IMR-90 (cell line): ENCODE results near the gene C6orf15. TPM values are rescaled to one million over a fixed set of nuclear protein-coding genes. Genes with fewer than 3 reads are reported as not detected.

Experiments
- ATAC-seq: fragments of 200-7000 bp; cut with Tn5 transposase; 2 replicates; pipeline ENCODE4 v1.9.1; 2020; ENCODE audit warnings: low read depth, mild to moderate bottlenecking, moderate library complexity
- BruUV-seq: library from RNA; stranded (reverse); fragments of 400-500 nt; replicated peaks from 2 replicates; lab custom pipeline; 2021; lab: Mats Ljungman, UMichigan
- CTCF ChIA-PET: fragments of 300-600 bp; formaldehyde crosslinking; extraction: SDS; loops from one replicate; lab custom pipeline; 2021; ENCODE audit warnings: antibody characterized with exemption; lab: Yijun Ruan, JAX
- POLR2A ChIA-PET: fragments of 300-600 bp; sonication (Branson Sonifier 250); formaldehyde crosslinking; loops from one replicate; lab custom pipeline; 2022; ENCODE audit warnings: antibody characterized with exemption; ENCODE audit not compliant: unreplicated experiment; lab: Charles Lee
- DNase-seq: peaks from one replicate; pipeline ENCODE4 v3.0.0; 2013
- H2AFZ ChIP-seq: replicated peaks from 2 replicates; pipeline ENCODE3; 2013; ENCODE audit warnings: low read length, mild to moderate bottlenecking; ENCODE audit not compliant: poor library complexity
- H2AK5ac ChIP-seq: 2 replicates; pipeline ENCODE4 v1.6.1; 2013; ENCODE audit warnings: low read depth, low read length, inconsistent platforms
- H2AK9ac ChIP-seq: replicated peaks from 2 replicates; pipeline ENCODE3; 2013; ENCODE audit warnings: mild to moderate bottlenecking, low read depth, low read length, moderate library complexity; ENCODE audit not compliant: poor library complexity
- H2BK120ac ChIP-seq: 2 replicates; pipeline ENCODE4 v1.6.1; 2013; ENCODE audit warnings: low read depth, low read length, inconsistent platforms
- H2BK15ac ChIP-seq: 3 replicates; pipeline ENCODE4 v1.6.1; 2013; ENCODE audit warnings: low read depth, low read length, inconsistent platforms
- H2BK20ac ChIP-seq: 2 replicates; pipeline ENCODE4 v1.6.1; 2013; ENCODE audit warnings: low read depth, mild to moderate bottlenecking, inconsistent platforms, low read length, moderate library complexity
- H2BK5ac ChIP-seq: 2 replicates; pipeline ENCODE4 v1.6.1; 2013; ENCODE audit warnings: mild to moderate bottlenecking, low read depth, low read length, inconsistent platforms; ENCODE audit not compliant: poor library complexity, severe bottlenecking
- H3K14ac ChIP-seq: replicated peaks from 2 replicates; pipeline ENCODE4 v1.6.1; 2013; ENCODE audit warnings: low read depth, low read length, inconsistent platforms
- H3K18ac ChIP-seq: 2 replicates; pipeline ENCODE4 v1.6.1; 2013; ENCODE audit warnings: low read depth, low read length, control low read depth
- H3K23ac ChIP-seq: 2 replicates; pipeline ENCODE4 v1.6.1; 2013; ENCODE audit warnings: low read depth, low read length, inconsistent platforms
- H3K27ac ChIP-seq: 2 replicates; pipeline ENCODE4 v1.5.1; 2013; ENCODE audit warnings: mild to moderate bottlenecking, control low read depth, low read length; ENCODE audit not compliant: insufficient read depth
- H3K27me3 ChIP-seq: 2 replicates; pipeline ENCODE4 v1.6.1; 2013; ENCODE audit warnings: low read length; ENCODE audit not compliant: control insufficient read depth, insufficient read depth
- H3K36me3 ChIP-seq: 2 replicates; pipeline ENCODE4 v1.6.1; 2013; ENCODE audit warnings: low read length, mixed read lengths; ENCODE audit not compliant: control insufficient read depth, insufficient read depth
- H3K4ac ChIP-seq: 2 replicates; pipeline ENCODE4 v1.6.1; 2013; ENCODE audit warnings: low read depth, low read length, inconsistent platforms
- H3K4me1 ChIP-seq: 2 replicates; pipeline ENCODE4 v1.6.1; 2013; ENCODE audit warnings: low read length, mixed read lengths; ENCODE audit not compliant: control insufficient read depth, insufficient read depth
- H3K4me2 ChIP-seq: 2 replicates; pipeline ENCODE4 v1.6.1; 2013; ENCODE audit warnings: low read depth, mild to moderate bottlenecking, control low read depth, low read length, moderate library complexity
- H3K4me3 ChIP-seq: 2 replicates; pipeline ENCODE4 v1.5.1; 2013; ENCODE audit warnings: low read depth, mild to moderate bottlenecking, control low read depth, low read length, moderate library complexity; ENCODE audit not compliant: insufficient read depth
- H3K56ac ChIP-seq: 2 replicates; pipeline ENCODE4 v1.6.1; 2013; ENCODE audit warnings: low read length, inconsistent platforms; ENCODE audit not compliant: insufficient read depth; ENCODE audit errors: extremely low read depth
- H3K79me1 ChIP-seq, 2 experiments: 2 replicates each; pipeline ENCODE4 v1.6.1; 2013; ENCODE audit warnings: low read length in 2 of 2, inconsistent platforms in 1 of 2, low read depth in 1 of 2
- H3K9ac ChIP-seq: 2 replicates; pipeline ENCODE4 v1.6.1; 2013; ENCODE audit warnings: low read depth, low read length, control low read depth
- H3K9me1 ChIP-seq: 2 replicates; pipeline ENCODE4 v1.6.1; 2013; ENCODE audit warnings: low read length, inconsistent platforms; ENCODE audit not compliant: insufficient read depth
- H3K9me3 ChIP-seq: 2 replicates; pipeline ENCODE4 v1.6.1; 2013; ENCODE audit warnings: low read length; ENCODE audit not compliant: control insufficient read depth, insufficient read depth
- H4K20me1 ChIP-seq: 2 replicates; pipeline ENCODE4 v1.6.1; 2013; ENCODE audit warnings: low read length, inconsistent platforms; ENCODE audit not compliant: insufficient read depth
- H4K5ac ChIP-seq: 2 replicates; pipeline ENCODE4 v1.6.1; 2013; ENCODE audit warnings: mild to moderate bottlenecking, low read depth, low read length, control low read depth
- H4K8ac ChIP-seq, 2 experiments: 2 replicates each; pipeline ENCODE4 v1.6.1; 2013; ENCODE audit warnings: low read depth in 2 of 2, low read length in 2 of 2, control low read depth in 1 of 2, inconsistent platforms in 1 of 2
- H4K91ac ChIP-seq: 2 replicates; pipeline ENCODE4 v1.6.1; 2013; ENCODE audit warnings: low read depth, low read length, inconsistent platforms; ENCODE audit not compliant: insufficient read depth
- CEBPB ChIP-seq: IDR thresholded peaks from 2 replicates; pipeline ENCODE4 v1.6.1; 2012; ENCODE audit warnings: low read depth, low read length, improper control_type of control experiment
- CHD1 ChIP-seq: IDR thresholded peaks from 2 replicates; pipeline ENCODE4 v1.6.1; 2012; ENCODE audit warnings: low read depth, low read length, improper control_type of control experiment
- CTCF ChIP-seq: conservative IDR thresholded peaks from 2 replicates; pipeline ENCODE4 v1.5.1; 2012; ENCODE audit warnings: mild to moderate bottlenecking, low read depth, low read length, improper control_type of control experiment
- ELK1 ChIP-seq: fragments of 150-350 bp; IDR thresholded peaks from 2 replicates; pipeline ENCODE4 v1.6.1; 2016; ENCODE audit warnings: low read depth, mild to moderate bottlenecking, low read length, moderate library complexity, borderline replicate concordance
- NFE2L2 ChIP-seq: fragments of 150-350 bp; IDR thresholded peaks from 2 replicates; pipeline ENCODE4 v1.6.1; 2016; ENCODE audit warnings: low read depth, mild to moderate bottlenecking, low read length
- POLR2A ChIP-seq: IDR thresholded peaks from 2 replicates; pipeline ENCODE4 v1.6.1; 2012; ENCODE audit warnings: mild to moderate bottlenecking, low read depth, low read length
- RCOR1 ChIP-seq: IDR thresholded peaks from 2 replicates; pipeline ENCODE4 v1.6.1; 2012; ENCODE audit warnings: mild to moderate bottlenecking, low read length, improper control_type of control experiment; ENCODE audit not compliant: insufficient replicate concordance
- RFX5 ChIP-seq: IDR thresholded peaks from 2 replicates; pipeline ENCODE4 v1.8.0; 2012; ENCODE audit warnings: low read depth, mild to moderate bottlenecking, low read length, moderate library complexity
- SMC3 ChIP-seq: fragments of 150-350 bp; IDR thresholded peaks from 2 replicates; pipeline ENCODE4 v1.6.1; 2016; ENCODE audit warnings: low read depth, mild to moderate bottlenecking, antibody characterized with exemption, low read length, moderate library complexity
- USF2 ChIP-seq: fragments of 150-350 bp; IDR thresholded peaks from 2 replicates; pipeline ENCODE4 v1.6.1; 2017; ENCODE audit warnings: mild to moderate bottlenecking, antibody characterized with exemption, low read length, low read depth
- WGBS, 2 experiments: methylation state at CpG; one replicate each; pipeline versions ENCODE4 v1.1.5 to v1.1.7; 2013; ENCODE audit warnings: missing lambda C conversion rate in 2 of 2; ENCODE audit not compliant: insufficient read length in 1 of 2; ENCODE audit errors: extremely low coverage in 2 of 2; 5-methylcytosine and 5-hydroxymethylcytosine counted together
- dilution Hi-C: fragments of 300-500 bp; cut with HindIII; formaldehyde crosslinking; loops from one replicate; pipeline ENCODE4 v1.14.3; 2018; ENCODE audit warnings: low sequenced_read_pairs; ENCODE audit not compliant: unreplicated experiment
- in situ Hi-C: fragments of 300-500 bp; cut with MboI; formaldehyde crosslinking; loops from 3 replicates; pipeline ENCODE4 v1.14.3; 2019; ENCODE audit warnings: low sequenced_read_pairs, inconsistent platforms, mixed read lengths
- intact Hi-C: fragments of 100-400 bp; cut with micrococcal nuclease; formaldehyde crosslinking; loops from 2 replicates; pipeline ENCODE4 v1.10.0; 2022
- polyA plus RNA-seq, 3 experiments: library from polyadenylated mRNA; depleted of rRNA; stranded (reverse); fragments of >200 nt; gene quantifications; 2 replicates each; pipeline ENCODE4 v1.2.3, GENCODE V29; 2012; ENCODE audit warnings: low replicate concordance in 1 of 3
- total RNA-seq: library from RNA; depleted of rRNA; stranded (reverse); fragments of >200 nt; gene quantifications from 2 replicates; pipeline ENCODE4 v1.2.3, GENCODE V29; 2012

C6orf15 gene
- total and polyA plus RNA-seq, 2 of the 4 experiments (the other 2 are of a cell fraction) = not detected

GRCh38 chr6:31076611-31077010 is 35.8 kb downstream of the C6orf15 start:
- H3K79me1 ChIP-seq = no peaks in the 10 kb centered on the region
- no peak overlapping the region for H3K23ac ChIP-seq
- no peaks in the 10 kb centered on the region for H4K20me1 ChIP-seq
- H3K36me3 ChIP-seq = no peaks in the 10 kb centered on the region
- H2AK5ac ChIP-seq = no peak overlapping the region
- no peak overlapping the region for H2AK9ac ChIP-seq
- dilution Hi-C loops (no loop called here), intact Hi-C loops (no loop called here), in situ Hi-C loops (loop anchor here (5.0 to 25.0 kb wide), 4 partner anchors 159 to 589 kb away; partner anchors contain the start of genes FLOT1, HLA-E and IER3)
- ChIA-PET CTCF (interaction anchor here (0.6 kb wide), 1 partner anchor 73 kb away, joined by 4 read pairs; no protein-coding TSS in a partner anchor), POLR2A (no interaction called here)
- WGBS, 2 experiments = 92% methylated on average over 2 of the region's 4 CpGs; no CpG with 5 or more reads in 1 of the 2 experiments
- ATAC-seq (no peak), DNase-seq (no peak)
- no peaks in the 10 kb centered on the region for H3K27me3 ChIP-seq
- H2BK20ac ChIP-seq = no peak overlapping the region
- no peak overlapping the region for H3K56ac ChIP-seq
- no peaks in the 10 kb centered on the region for H3K9me3 ChIP-seq
- TF ChIP-seq CTCF = no peak
- TF ChIP-seq SMC3 = no peak
- TF ChIP-seq USF2 = no peak
- TF ChIP-seq CEBPB = no peak
- no peak for TF ChIP-seq CHD1
- no peak for TF ChIP-seq NFE2L2
- TF ChIP-seq RCOR1 = no peak
- no peak for TF ChIP-seq ELK1
- no peak for TF ChIP-seq POLR2A
- no peak for TF ChIP-seq RFX5
- no peak overlapping the region for H3K27ac ChIP-seq
- H3K9ac ChIP-seq = no peak overlapping the region
- no peak overlapping the region for H4K8ac ChIP-seq
- no peak overlapping the region for H3K4me2 ChIP-seq
- BruUV-seq = no TSS peak
- H3K18ac ChIP-seq = no peak overlapping the region
- no peak overlapping the region for H4K5ac ChIP-seq
- H2BK15ac ChIP-seq = no peak overlapping the region
- H2BK120ac ChIP-seq = no peak overlapping the region
- H3K4ac ChIP-seq = no peak overlapping the region
- peaks cover 6% of the 10 kb centered on the region for H3K4me1 ChIP-seq
- no peak overlapping the region for H3K14ac ChIP-seq
- peaks cover 4% of the 10 kb centered on the region; the same call in 1 of the 2 replicates for H3K9me1 ChIP-seq
- H4K91ac ChIP-seq = no peak overlapping the region
- H3K4me3 ChIP-seq = no peak overlapping the region
- no peak overlapping the region for H2BK5ac ChIP-seq
- H2AFZ ChIP-seq = no peak overlapping the region
